Keratinocyte (primary cell): ENCODE measurements around the gene HAVCR2. TPM values are rescaled to one million over a fixed set of nuclear protein-coding genes. Genes with fewer than 3 reads are reported as not detected.

Experiments
- DNase-seq: peaks from one replicate; pipeline ENCODE4 v3.0.0-alpha.2; 2011; ENCODE audit warnings: low read depth, missing footprints, low spot score
- FAIRE-seq: peaks from 2 replicates; lab custom pipeline; 2011; peaks lifted over from hg19 to GRCh38; lab: Jason Lieb, UNC
- H2AFZ ChIP-seq: 2 replicates; pipeline ENCODE4 v1.6.0; 2012; ENCODE audit warnings: low read length, control low read depth, inconsistent platforms; ENCODE audit not compliant: control insufficient read depth
- H3K27ac ChIP-seq: 2 replicates; pipeline ENCODE4 v1.5.1; 2011; ENCODE audit warnings: low read length; ENCODE audit not compliant: control insufficient read depth, insufficient read depth
- H3K27me3 ChIP-seq: 3 replicates; pipeline ENCODE4 v1.6.0; 2011; ENCODE audit warnings: low read length; ENCODE audit not compliant: control insufficient read depth, insufficient read depth; ENCODE audit errors: extremely low read depth
- H3K36me3 ChIP-seq, 2 experiments: 2 replicates in 1 of 2; 3 replicates in 1 of 2; pipeline ENCODE4 v1.5.1; 2011; ENCODE audit warnings: low read length in 2 of 2, mild to moderate bottlenecking in 1 of 2; ENCODE audit not compliant: control insufficient read depth in 2 of 2, insufficient read depth in 2 of 2; ENCODE audit errors: extremely low read depth in 1 of 2
- H3K4me1 ChIP-seq: 3 replicates; pipeline ENCODE4 v1.5.1; 2011; ENCODE audit warnings: low read length; ENCODE audit not compliant: control insufficient read depth, insufficient read depth; ENCODE audit errors: extremely low read depth
- H3K4me2 ChIP-seq: 3 replicates; pipeline ENCODE4 v1.6.0; 2011; ENCODE audit warnings: low read depth, low read length; ENCODE audit not compliant: control insufficient read depth, insufficient read depth; ENCODE audit errors: extremely low read depth
- H3K4me3 ChIP-seq, 3 experiments: fragments of 200-600 bp in 1 of 3; sonication (generic) in 1 of 3; 2 replicates in 2 of 3; 3 replicates in 1 of 3; pipeline ENCODE4 v1.5.1; 2011 to 2016; ENCODE audit warnings: low read length in 3 of 3, mild to moderate bottlenecking in 3 of 3, control low read depth in 2 of 3, inconsistent platforms in 1 of 3, low read depth in 1 of 3, mixed read lengths in 1 of 3, mixed run types in 1 of 3, moderate library complexity in 1 of 3; ENCODE audit not compliant: control insufficient read depth in 2 of 3, insufficient read depth in 2 of 3; ENCODE audit errors: extremely low read depth in 1 of 3
- H3K79me2 ChIP-seq: 2 replicates; pipeline ENCODE4 v1.6.0; 2012; ENCODE audit warnings: low read length; ENCODE audit not compliant: control insufficient read depth, insufficient read depth
- H3K9ac ChIP-seq: 3 replicates; pipeline ENCODE4 v1.6.0; 2011; ENCODE audit warnings: low read length; ENCODE audit not compliant: control insufficient read depth, insufficient read depth; ENCODE audit errors: extremely low read depth
- H3K9me1 ChIP-seq: 3 replicates; pipeline ENCODE4 v1.6.0; 2011; ENCODE audit warnings: low read length; ENCODE audit not compliant: control insufficient read depth, insufficient read depth; ENCODE audit errors: extremely low read depth
- H3K9me3 ChIP-seq: 2 replicates; pipeline ENCODE4 v1.5.1; 2012; ENCODE audit warnings: low read depth, low read length; ENCODE audit not compliant: control insufficient read depth
- H4K20me1 ChIP-seq: 3 replicates; pipeline ENCODE4 v1.6.0; 2011; ENCODE audit warnings: low read length; ENCODE audit not compliant: control insufficient read depth, insufficient read depth; ENCODE audit errors: extremely low read depth
- CTCF ChIP-seq, 3 experiments: IDR thresholded peaks in 1 of 3; conservative IDR thresholded peaks in 1 of 3; optimal IDR thresholded peaks in 1 of 3; 2 replicates in 2 of 3; 3 replicates in 1 of 3; pipeline versions ENCODE3 to v1.5.1; 2011; ENCODE audit warnings: low read length in 3 of 3, mild to moderate bottlenecking in 3 of 3, moderate library complexity in 2 of 3, control low read depth in 1 of 3, inconsistent platforms in 1 of 3; ENCODE audit not compliant: insufficient read depth in 2 of 3; ENCODE audit errors: extremely low read depth in 1 of 3
- EZH2 ChIP-seq: IDR thresholded peaks from one replicate; pipeline ENCODE4 v1.6.1; 2012; ENCODE audit warnings: inconsistent platforms, mild to moderate bottlenecking, low read length, moderate library complexity
- dilution Hi-C: fragments of 300-500 bp; cut with MboI; formaldehyde crosslinking; loops from one replicate; pipeline ENCODE4 v1.7.0; 2020; ENCODE audit warnings: low sequenced_read_pairs; ENCODE audit not compliant: extremely low pct_ligation_motif_present
- polyA plus RNA-seq, 5 experiments: library from polyadenylated mRNA; depleted of rRNA in 3 of 5; stranded (reverse) in 3 of 5; stranded (forward) in 1 of 5; unstranded in 1 of 5; fragments of >200 nt; gene quantifications; 1 replicate in 1 of 5; 2 replicates in 3 of 5; 3 replicates in 1 of 5; pipeline versions ENCODE4 v1.2.1 to v1.2.3, GENCODE V29; 2011 to 2012; ENCODE audit warnings: missing spikeins in 2 of 5, low read depth in 1 of 5, low replicate concordance in 1 of 5

HAVCR2 gene
- polyA plus RNA-seq, 1 donor (not counting 4 experiments of a cell fraction or from before 2014, with no cell fraction given) = 0.03 TPM

GRCh38 chr5:157086751-157087359 is 22.0 kb downstream of the HAVCR2 start:
- H3K9ac ChIP-seq = no peak overlapping the region
- H3K4me1 ChIP-seq = no peaks in the 10 kb centered on the region
- no peak overlapping the region for H3K4me3 ChIP-seq
- H3K36me3 ChIP-seq = no peaks in the 10 kb centered on the region
- H3K79me2 ChIP-seq = no peaks in the 10 kb centered on the region
- no peaks in the 10 kb centered on the region for H3K9me1 ChIP-seq
- H3K27ac ChIP-seq = no peak overlapping the region
- no peak for FAIRE-seq
- no peaks in the 10 kb centered on the region for H3K27me3 ChIP-seq
- H3K4me2 ChIP-seq = no peak overlapping the region
- dilution Hi-C loops = no loop called here
- TF ChIP-seq CTCF (optimal IDR thresholded peaks at IDR 0.05 in 1 of 3, IDR thresholded peaks at IDR 0.05 in 1 of 3, conservative IDR thresholded peaks at IDR 0.05 in 1 of 3; ENCODE audit: extremely low read depth in 1 of 3, insufficient read depth in 2 of 3, low read length in 3 of 3) (no peak), EZH2 (no peak)
- DNase-seq = no peak
- no peaks in the 10 kb centered on the region for H3K9me3 ChIP-seq
- no peaks in the 10 kb centered on the region for H4K20me1 ChIP-seq
- no peak overlapping the region for H2AFZ ChIP-seq

GRCh38 chr5:157085930-157086329 is 22.9 kb downstream of the HAVCR2 start:
- no peak overlapping the region for H2AFZ ChIP-seq
- FAIRE-seq (no peak), DNase-seq (no peak)
- no peaks in the 10 kb centered on the region for H3K27me3 ChIP-seq
- no peak overlapping the region for H3K4me3 ChIP-seq
- no peak for TF ChIP-seq EZH2
- no peak for TF ChIP-seq CTCF (optimal IDR thresholded peaks at IDR 0.05 in 1 of 3, IDR thresholded peaks at IDR 0.05 in 1 of 3, conservative IDR thresholded peaks at IDR 0.05 in 1 of 3; ENCODE audit: extremely low read depth in 1 of 3, insufficient read depth in 2 of 3, low read length in 3 of 3)
- H3K27ac ChIP-seq = no peak overlapping the region
- no peaks in the 10 kb centered on the region for H3K9me1 ChIP-seq
- no peaks in the 10 kb centered on the region for H3K4me1 ChIP-seq
- no peaks in the 10 kb centered on the region for H3K36me3 ChIP-seq
- H3K9ac ChIP-seq = no peak overlapping the region
- no peaks in the 10 kb centered on the region for H3K9me3 ChIP-seq
- H4K20me1 ChIP-seq = no peaks in the 10 kb centered on the region
- no peak overlapping the region for H3K4me2 ChIP-seq
- dilution Hi-C loops = no loop called here
- H3K79me2 ChIP-seq = no peaks in the 10 kb centered on the region
